Activated T-helper 2 cell treated with anti-CD3 and anti-CD28 coated beads, Interferon-gamma antibody, Interleukin-2, Interleukin-4, amounts not matched to agents 10 μg/mL and 5 μg/mL and 100 μg/mL, durations not matched to agents 14 hours and 24 hours and 36 hours (primary cell): ENCODE results near the gene MYF5. TPM values are rescaled to one million over a fixed set of nuclear protein-coding genes. Genes with fewer than 3 reads are reported as not detected.

Experiments
- DNase-seq: peaks from one replicate; pipeline ENCODE4 v3.0.0; 2021; ENCODE audit warnings: low spot score
- H3K27ac Mint-ChIP-seq: one replicate; pipeline ENCODE4 v1.8.0; 2021; ENCODE audit warnings: mixed read lengths
- H3K27me3 Mint-ChIP-seq: one replicate; pipeline ENCODE4 v1.8.0; 2021; ENCODE audit warnings: low read depth, mixed read lengths
- H3K36me3 Mint-ChIP-seq: one replicate; pipeline ENCODE4 v1.8.0; 2021; ENCODE audit warnings: low read depth, mixed read lengths
- H3K4me1 Mint-ChIP-seq: one replicate; pipeline ENCODE4 v1.8.0; 2021; ENCODE audit warnings: low read depth, mixed read lengths
- H3K4me3 Mint-ChIP-seq: one replicate; pipeline ENCODE4 v1.8.0; 2021; ENCODE audit warnings: low read depth, mild to moderate bottlenecking, moderate library complexity, mixed read lengths
- H3K9me3 Mint-ChIP-seq: one replicate; pipeline ENCODE4 v1.8.0; 2021; ENCODE audit warnings: mixed read lengths
- intact Hi-C: fragments of 100-400 bp; cut with micrococcal nuclease; formaldehyde crosslinking; loops from one replicate; pipeline ENCODE4 v1.15.1; 2023
- total RNA-seq: library from RNA; stranded (reverse); gene quantifications from 2 replicates; pipeline ENCODE4 v1.2.3, GENCODE V29; 2022

Gene MYF5
- total RNA-seq, 1 donor from 2014 or later: not detected

- Mint-ChIP-seq H3K27ac (no peak overlapping the region), H3K4me3 (no peak overlapping the region), H3K9me3 (no peaks in the 10 kb centered on the region), H3K27me3 (peaks cover 64% of the 10 kb centered on the region), H3K4me1 (no peaks in the 10 kb centered on the region), H3K36me3 (no peaks in the 10 kb centered on the region)
- intact Hi-C loops: loop anchor here (5.0 kb wide), 1 partner anchor 227 kb away; the partner anchor contains the start of gene LIN7A
- no peak for DNase-seq
Observed at GRCh38 chr12:80709811-80710726, 6.6 kb upstream of the MYF5 start.

- no peaks in the 10 kb centered on the region for H3K4me1 Mint-ChIP-seq
- intact Hi-C loops: loop anchor here (5.0 kb wide), 1 partner anchor 226 kb away; the partner anchor contains the start of gene LIN7A
- DNase-seq: no peak
- H3K36me3 Mint-ChIP-seq: no peaks in the 10 kb centered on the region
- H3K27me3 Mint-ChIP-seq: peaks cover 65% of the 10 kb centered on the region
- H3K27ac Mint-ChIP-seq: no peak overlapping the region
- H3K4me3 Mint-ChIP-seq: no peak overlapping the region
- H3K9me3 Mint-ChIP-seq: no peaks in the 10 kb centered on the region
Observed at GRCh38 chr12:80710727-80711449, 5.8 kb upstream of the MYF5 start.

GRCh38 chr12:80711866-80712265 lies 4.8 kb upstream of the MYF5 start:
- Mint-ChIP-seq H3K36me3 (no peaks in the 10 kb centered on the region), H3K27ac (no peak overlapping the region), H3K9me3 (no peaks in the 10 kb centered on the region), H3K27me3 (peaks cover 66% of the 10 kb centered on the region), H3K4me3 (no peak overlapping the region), H3K4me1 (no peaks in the 10 kb centered on the region)
- intact Hi-C loops: loop anchor here (5.0 kb wide), 1 partner anchor 225 kb away; the partner anchor contains the start of gene LIN7A
- no peak for DNase-seq

- Mint-ChIP-seq H3K4me1 (no peaks in the 10 kb centered on the region), H3K27me3 (peaks cover 61% of the 10 kb centered on the region)
Observed at GRCh38 chr12:80712866-80713265, 3.8 kb upstream of the MYF5 start.

GRCh38 chr12:80713419-80713818 lies 3.3 kb upstream of the MYF5 start:
- Mint-ChIP-seq H3K27me3 (peaks cover 59% of the 10 kb centered on the region), H3K36me3 (no peaks in the 10 kb centered on the region), H3K27ac (no peak overlapping the region), H3K4me1 (no peaks in the 10 kb centered on the region), H3K9me3 (no peaks in the 10 kb centered on the region), H3K4me3 (no peak overlapping the region)
- DNase-seq: no peak
- intact Hi-C loops: loop anchor here (5.0 kb wide), 1 partner anchor 224 kb away; the partner anchor contains the start of gene LIN7A

More at GRCh38 chr12:80712866-80713265, 3.8 kb upstream of the MYF5 start:
- Mint-ChIP-seq H3K4me3 (no peak overlapping the region), H3K9me3 (no peaks in the 10 kb centered on the region), H3K36me3 (no peaks in the 10 kb centered on the region), H3K27ac (no peak overlapping the region)
- intact Hi-C loops: loop anchor here (5.0 kb wide), 1 partner anchor 224 kb away; the partner anchor contains the start of gene LIN7A
- DNase-seq: no peak

- Mint-ChIP-seq H3K9me3 (no peaks in the 10 kb centered on the region), H3K4me1 (no peaks in the 10 kb centered on the region), H3K4me3 (no peak overlapping the region), H3K27ac (no peak overlapping the region), H3K27me3 (peaks cover 53% of the 10 kb centered on the region), H3K36me3 (no peaks in the 10 kb centered on the region)
- intact Hi-C loops: loop anchor here (5.0 kb wide), 1 partner anchor 223 kb away; the partner anchor contains the start of gene LIN7A
- no peak for DNase-seq
Observed at GRCh38 chr12:80714055-80714454, 2.7 kb upstream of the MYF5 start.

- no peaks in the 10 kb centered on the region for H3K9me3 Mint-ChIP-seq
- intact Hi-C loops: loop anchor here (5.0 kb wide), 1 partner anchor 222 kb away; the partner anchor contains the start of gene LIN7A
- no peak overlapping the region for H3K4me3 Mint-ChIP-seq
- DNase-seq: no peak
- peaks cover 46% of the 10 kb centered on the region for H3K27me3 Mint-ChIP-seq
- no peaks in the 10 kb centered on the region for H3K36me3 Mint-ChIP-seq
- no peaks in the 10 kb centered on the region for H3K4me1 Mint-ChIP-seq
- H3K27ac Mint-ChIP-seq: no peak overlapping the region
Observed at GRCh38 chr12:80714846-80715245, 1.9 kb upstream of the MYF5 start.

GRCh38 chr12:80715713-80716249 lies 931 bp upstream of the MYF5 start:
- Mint-ChIP-seq H3K9me3 (no peaks in the 10 kb centered on the region), H3K27me3 (peaks cover 38% of the 10 kb centered on the region), H3K4me3 (no peak overlapping the region), H3K27ac (no peak overlapping the region), H3K4me1 (no peaks in the 10 kb centered on the region), H3K36me3 (no peaks in the 10 kb centered on the region)
- intact Hi-C loops: no loop called here
- no peak for DNase-seq

- H3K36me3 Mint-ChIP-seq: no peaks in the 10 kb centered on the region
- no peak overlapping the region for H3K4me3 Mint-ChIP-seq
- DNase-seq: no peak
- no peak overlapping the region for H3K27ac Mint-ChIP-seq
- no peaks in the 10 kb centered on the region for H3K9me3 Mint-ChIP-seq
- intact Hi-C loops: no loop called here
- no peaks in the 10 kb centered on the region for H3K4me1 Mint-ChIP-seq
- peaks cover 32% of the 10 kb centered on the region for H3K27me3 Mint-ChIP-seq
Observed at GRCh38 chr12:80717856-80718255, 1.1 kb downstream of the MYF5 start.

- Mint-ChIP-seq H3K36me3 (no peaks in the 10 kb centered on the region), H3K9me3 (no peaks in the 10 kb centered on the region)
- intact Hi-C loops: no loop called here
Observed at GRCh38 chr12:80720516-80720915, 3.8 kb downstream of the MYF5 start.

GRCh38 chr12:80721326-80721725 lies 4.6 kb downstream of the MYF5 start:
- H3K9me3 Mint-ChIP-seq: no peaks in the 10 kb centered on the region
- peaks cover 7% of the 10 kb centered on the region for H3K27me3 Mint-ChIP-seq
- no peak overlapping the region for H3K27ac Mint-ChIP-seq
- no peak for DNase-seq
- H3K4me1 Mint-ChIP-seq: no peaks in the 10 kb centered on the region
- no peak overlapping the region for H3K4me3 Mint-ChIP-seq
- H3K36me3 Mint-ChIP-seq: no peaks in the 10 kb centered on the region
- intact Hi-C loops: no loop called here

More at GRCh38 chr12:80720516-80720915, 3.8 kb downstream of the MYF5 start:
- Mint-ChIP-seq H3K27me3 (peaks cover 15% of the 10 kb centered on the region), H3K27ac (no peak overlapping the region), H3K4me1 (no peaks in the 10 kb centered on the region), H3K4me3 (no peak overlapping the region)
- DNase-seq: no peak

- Mint-ChIP-seq H3K4me1 (no peaks in the 10 kb centered on the region), H3K27ac (no peak overlapping the region), H3K9me3 (no peaks in the 10 kb centered on the region), H3K4me3 (no peak overlapping the region), H3K27me3 (no peaks in the 10 kb centered on the region), H3K36me3 (no peaks in the 10 kb centered on the region)
- DNase-seq: no peak
- intact Hi-C loops: no loop called here
Observed at GRCh38 chr12:80745851-80746505, 29.3 kb downstream of the MYF5 start.
